GM18520 (cell line): Measurements from ENCODE around the gene CTNNA2.

ENCODE experiments used
- ATAC-seq: cut with Tn5 transposase; IDR thresholded peaks from one replicate; pipeline ENCODE4 v1.9.1; 2021; ENCODE audit not compliant: unreplicated experiment

Gene CTNNA2

DNA sequence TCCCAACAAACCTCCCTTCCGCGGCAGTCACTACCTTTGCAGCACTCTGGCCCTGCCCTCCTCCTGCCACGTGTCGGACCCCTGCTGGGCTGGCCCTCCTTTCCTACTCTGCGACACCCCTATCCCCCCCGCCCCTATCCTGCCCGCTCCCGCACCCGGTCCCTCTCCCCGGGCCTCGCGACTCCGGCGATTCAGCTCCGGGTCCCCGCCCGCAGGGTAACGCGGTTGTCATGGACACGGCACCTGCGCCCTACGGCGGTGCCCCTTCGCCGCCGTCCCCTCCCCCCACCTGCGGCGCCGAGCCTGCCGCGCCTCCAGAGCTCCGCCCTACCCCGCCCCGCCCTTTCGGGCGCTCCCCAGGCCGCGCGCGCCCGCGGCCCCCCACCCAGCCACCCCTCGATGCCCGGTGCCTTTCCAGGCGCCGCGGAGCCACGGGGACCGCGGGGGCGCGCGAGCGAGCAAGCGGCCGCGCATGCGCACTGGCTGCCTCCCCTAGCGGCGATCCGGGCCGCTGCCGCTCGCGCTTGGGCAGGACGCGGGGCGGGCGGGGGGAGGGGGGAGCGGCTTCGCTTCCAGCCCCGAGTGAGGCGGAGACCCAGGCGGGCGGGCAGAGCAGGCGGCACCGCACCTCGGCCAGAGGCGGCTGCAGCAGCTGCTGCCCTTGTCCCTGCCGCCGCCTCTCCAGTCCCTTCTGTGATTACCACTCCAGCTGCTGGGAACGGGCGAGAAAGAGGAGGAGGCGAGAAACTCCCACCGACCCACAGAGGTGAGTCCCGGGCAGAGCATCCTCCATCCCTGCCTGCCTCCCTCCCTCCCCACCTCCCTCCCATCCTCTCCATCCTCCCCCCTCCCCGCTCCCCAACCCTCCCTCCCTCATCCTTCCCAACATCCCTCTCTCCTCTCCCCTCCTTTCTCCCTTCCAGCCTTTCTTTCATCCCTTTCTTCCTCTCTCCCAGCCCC, at the start of gene CTNNA2:
Gene CTNNA2 (plus strand): TSS at position 610 of the 960 bp plus-strand sequence.
- no peak for ATAC-seq

DNA sequence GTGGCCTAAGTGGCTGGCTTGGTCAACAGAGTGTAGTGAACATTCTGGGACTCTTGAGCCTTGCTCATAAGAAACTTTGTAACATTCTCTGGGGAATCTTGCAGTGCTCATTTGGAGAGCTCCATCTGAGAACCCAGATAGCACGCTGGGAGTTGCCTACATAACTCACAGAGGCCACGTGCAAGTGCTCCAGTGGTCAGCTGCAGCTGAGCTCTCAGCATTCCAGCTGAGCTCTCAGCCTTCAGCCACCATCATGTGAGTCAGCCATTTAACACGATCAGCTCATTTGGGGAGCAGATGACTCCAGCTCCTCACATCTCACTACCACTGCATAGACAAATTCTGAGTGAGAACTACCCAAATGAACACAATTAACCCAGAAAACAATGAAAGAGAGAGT, 25.5 kb upstream of the CTNNA2 start:
- no peak for ATAC-seq

DNA sequence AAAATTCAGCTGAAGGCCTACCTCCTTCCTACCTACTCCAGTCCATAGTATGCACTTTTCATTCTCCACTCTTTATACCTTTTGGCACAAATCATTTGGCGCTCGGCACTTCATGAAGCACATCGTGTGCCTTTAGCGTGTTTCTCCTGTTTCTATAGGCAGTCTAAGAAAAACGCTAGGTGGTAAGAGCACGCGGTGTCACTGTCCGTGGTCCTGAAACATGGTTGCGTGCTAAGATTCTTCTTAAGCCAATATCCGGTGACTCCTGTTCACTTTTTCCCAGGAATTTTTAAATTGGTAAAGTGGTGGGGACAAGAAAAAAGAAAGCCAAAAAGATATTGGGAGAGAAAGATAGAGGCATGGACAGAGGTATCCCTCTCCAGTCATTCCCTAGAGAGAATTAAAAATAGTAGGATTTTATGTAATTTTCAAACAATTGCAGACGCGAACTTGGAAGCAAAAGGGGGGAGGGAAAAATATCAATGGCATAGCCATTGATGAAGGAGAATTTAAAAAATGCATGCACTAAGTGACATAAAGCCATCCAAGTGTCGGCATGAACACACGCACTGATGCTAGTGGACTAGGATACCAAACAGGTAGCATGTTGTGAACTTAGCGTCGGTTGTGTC, 1.4 kb upstream of the CTNNA2 start:
- no peak for ATAC-seq

DNA sequence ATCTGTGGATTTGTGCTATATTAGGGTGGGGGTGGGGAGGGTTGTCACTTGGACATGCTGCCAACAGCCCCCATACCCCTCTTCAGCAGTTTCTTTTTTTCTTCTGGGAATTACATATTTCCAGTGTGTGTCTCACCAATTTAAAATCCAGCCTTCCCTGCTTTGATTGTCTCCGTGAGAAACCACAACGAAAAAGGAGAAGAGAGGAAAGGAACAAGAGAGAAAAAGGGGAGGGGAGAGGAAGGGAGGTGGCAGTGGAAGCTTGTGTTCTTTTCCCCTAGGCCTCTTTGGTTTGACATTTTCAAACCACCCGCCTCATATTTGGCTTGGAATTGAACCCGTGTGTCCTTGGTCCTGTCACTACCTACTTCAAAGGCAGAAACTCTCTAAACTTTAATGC, 860 bp downstream of the CTNNA2 start:
- no peak for ATAC-seq

DNA sequence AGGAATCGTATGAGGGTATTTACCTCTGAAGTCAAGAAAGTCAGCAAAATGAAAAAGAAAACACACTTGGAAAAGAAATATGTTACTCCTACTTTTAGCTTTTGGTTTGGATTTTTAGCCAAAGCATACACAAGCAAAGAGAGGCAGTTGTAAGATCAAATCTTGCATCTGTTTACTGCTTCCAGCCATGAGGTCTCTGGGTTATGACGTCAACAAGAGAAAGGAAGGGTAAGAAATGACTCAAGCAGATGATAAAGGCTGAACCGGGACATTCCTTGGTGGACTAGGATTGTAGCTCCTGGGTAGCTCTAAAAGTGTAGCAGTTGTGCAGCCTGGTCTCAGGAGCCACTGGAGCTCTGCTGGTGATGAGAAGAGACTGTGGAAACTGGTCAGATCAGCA, 16.8 kb downstream of the CTNNA2 start:
- ATAC-seq = no peak

DNA sequence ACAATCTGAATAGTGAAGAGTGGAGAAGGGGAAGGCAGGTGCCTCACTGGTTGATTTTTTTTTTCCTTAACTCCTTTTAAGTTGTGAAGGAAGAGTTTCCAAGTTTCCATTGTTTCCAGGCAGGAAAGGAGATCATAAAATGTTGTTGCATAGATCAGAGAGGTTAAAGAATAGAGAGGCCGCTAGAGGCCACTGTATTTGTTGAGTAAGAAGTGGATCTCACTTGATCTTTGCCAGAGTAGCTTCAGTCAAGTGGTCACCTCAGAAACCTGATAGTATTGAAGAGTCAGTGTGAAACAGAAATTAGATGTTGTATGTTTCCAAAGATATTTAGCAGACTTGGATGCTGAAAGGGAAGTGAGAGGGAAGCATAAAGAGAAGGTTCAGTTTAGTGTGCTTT, 17.6 kb downstream of the CTNNA2 start:
- ATAC-seq = no peak

DNA sequence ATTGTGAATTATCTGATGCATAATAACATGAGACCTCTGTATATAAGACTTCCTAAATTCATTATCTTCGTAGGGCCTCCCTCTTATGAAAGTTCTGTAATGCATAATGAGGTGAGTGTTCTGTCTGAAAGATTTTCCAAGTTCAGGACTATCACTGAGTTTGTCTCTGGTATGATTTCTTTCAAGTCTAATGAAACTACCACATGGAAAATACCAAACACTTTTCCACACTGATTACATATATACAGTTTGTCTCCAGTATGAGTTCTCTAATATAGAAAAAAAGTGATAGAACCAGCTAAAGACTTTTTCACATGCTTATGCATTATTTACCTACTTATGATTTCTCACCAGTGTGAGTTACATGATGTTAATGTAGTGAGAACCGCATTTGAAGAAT, 34.7 kb downstream of the CTNNA2 start:
- ATAC-seq = no peak

DNA sequence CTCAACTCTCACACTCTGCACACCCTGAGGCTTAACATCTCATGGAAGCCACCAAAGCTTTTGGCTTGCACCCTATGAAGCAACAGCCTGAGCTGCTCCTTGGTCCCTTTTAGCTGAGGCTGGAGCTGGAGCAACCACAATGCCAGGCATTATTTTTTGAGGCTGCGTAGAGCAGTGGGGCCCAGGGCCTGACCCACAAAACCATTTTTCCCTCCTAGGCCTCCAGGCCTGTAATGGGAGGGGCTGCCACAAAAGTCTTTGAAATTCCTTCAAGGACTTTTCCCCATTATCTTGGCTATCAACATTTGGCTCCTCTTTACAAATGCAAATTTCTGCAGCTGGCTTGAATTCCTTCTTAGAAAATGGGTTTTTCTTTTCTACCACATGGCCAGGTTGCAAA, 39.8 kb downstream of the CTNNA2 start:
- ATAC-seq = no peak

DNA sequence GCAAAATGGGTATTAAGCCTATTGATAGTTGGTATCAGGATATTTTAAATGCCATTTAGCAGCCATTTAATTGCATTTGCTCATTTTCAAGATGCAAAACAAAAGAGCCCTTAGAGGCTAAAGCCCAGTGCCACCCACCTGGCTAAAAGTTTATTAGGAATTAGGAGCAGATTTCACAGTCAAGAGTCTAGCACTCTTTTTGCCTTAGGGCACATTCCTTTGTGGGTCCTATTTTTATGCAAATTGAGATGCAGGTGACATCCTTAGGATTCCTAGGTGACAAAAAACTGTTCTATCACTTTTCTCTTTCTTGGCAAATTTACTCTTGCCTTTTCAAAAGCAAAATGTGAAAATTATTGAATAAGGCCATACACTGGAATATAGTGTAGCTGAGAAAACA, 42.0 kb downstream of the CTNNA2 start:
- ATAC-seq = no peak

DNA sequence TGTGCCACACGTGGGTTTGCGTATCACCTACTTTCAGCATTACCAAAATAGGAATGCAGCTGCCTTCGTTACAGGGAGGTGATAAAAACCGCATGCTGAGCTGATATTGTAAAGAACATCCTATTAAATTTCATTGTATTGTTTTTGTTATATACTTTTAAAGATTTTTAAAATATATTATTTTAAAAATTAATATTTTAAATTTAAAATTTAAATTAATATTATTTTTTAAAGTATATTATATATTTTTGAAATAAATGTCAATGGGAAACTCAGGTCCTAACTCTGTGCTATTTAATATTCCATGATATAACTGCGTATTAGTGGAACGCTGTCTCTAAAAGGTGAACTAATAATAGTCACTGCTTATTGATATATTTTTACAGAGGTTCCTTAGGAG, 51.2 kb downstream of the CTNNA2 start:
- ATAC-seq = no peak

DNA sequence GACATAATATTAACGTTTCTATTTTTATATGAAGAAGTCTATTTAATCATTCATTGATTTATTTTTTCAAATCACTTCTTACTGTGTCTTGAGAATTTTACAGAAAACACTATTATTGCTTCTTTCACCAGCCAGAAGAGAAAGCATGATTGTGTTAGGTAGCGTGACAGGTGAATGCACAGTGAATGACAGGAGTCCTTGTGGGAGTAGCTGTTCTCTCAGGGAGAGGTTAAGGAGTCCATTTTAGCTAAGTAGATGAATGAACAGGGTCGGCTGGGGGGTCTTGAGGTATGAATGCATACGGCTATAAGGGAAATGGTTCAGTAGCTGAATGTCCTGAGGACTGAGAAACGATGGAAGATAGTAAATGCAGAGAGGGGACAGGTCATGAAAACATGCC, 56.2 kb downstream of the CTNNA2 start:
- ATAC-seq = no peak

DNA sequence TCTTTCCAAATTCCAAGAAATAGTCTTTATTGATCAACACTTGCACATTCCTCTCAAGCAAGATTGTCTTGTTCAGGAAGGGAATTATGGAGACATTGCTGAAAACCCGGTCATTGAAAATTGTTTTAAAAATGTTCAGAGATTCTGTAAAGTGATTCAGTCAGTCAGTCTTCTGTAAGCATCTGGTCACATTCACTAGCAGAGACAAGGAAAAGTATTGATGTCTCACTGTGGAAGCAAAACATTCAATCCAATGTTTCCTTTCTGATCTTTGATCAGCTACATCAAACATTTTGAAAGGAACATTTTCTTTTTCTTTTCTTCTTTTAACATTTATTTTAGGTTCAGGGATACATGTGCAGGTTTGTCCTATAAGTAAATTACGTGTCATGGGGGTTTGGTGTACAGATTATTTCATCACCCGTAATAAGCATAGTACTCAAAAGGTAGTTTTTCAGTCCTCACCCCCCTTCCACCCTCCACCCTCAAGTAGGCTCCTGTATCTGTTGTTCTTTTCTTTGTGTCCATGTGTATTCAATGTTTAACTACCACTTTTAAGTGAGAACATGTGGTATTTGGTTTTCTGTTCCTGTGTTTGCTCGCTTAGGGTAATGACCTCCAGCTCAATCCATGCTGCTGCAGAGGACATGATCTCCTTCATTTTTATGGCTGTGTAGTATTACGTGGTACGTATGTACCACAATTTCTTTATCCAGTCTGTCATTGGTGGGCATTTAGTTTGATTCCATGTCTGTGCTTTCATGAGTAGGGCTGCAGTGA, 61.2 kb downstream of the CTNNA2 start:
- no peak for ATAC-seq

DNA sequence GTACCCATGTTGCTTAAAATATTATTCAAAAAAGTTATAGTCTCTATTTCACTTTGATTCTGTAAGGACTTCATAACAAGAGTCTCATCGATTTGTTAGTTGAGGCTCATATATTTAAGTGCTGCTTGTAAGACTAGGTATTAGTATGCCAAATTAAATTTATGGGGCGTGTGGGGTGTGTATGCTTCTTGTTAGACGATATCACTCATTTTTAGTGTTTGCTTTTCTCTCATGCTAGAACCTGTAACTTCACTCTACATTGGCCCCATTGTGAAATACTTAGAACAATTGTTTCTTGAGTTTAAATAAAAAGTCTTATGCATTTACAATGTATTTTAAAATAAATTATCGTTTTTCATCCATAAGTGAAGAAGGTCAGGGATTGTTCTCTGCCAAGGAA, 63.6 kb downstream of the CTNNA2 start:
- ATAC-seq = no peak

DNA sequence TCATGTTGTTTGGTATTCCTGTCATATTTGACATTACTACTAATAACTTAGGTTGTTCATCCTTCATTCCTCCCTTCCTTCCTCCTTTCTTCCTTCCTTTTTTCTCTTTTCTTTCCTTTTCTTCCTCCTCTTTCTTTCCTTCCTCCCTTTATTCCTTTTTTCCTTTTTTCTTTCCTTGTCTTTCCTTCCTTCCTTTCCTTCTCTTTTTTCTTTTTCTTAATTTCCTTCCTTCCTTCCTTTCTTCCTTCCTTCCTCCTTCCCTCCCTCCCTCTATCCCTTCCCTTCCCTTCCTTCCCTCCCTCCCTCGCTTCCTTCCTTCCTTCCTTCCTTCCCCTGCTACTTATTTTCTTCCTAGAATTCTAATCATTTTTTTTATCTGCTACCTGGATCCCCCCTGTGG, 66.1 kb downstream of the CTNNA2 start:
- no peak for ATAC-seq

DNA sequence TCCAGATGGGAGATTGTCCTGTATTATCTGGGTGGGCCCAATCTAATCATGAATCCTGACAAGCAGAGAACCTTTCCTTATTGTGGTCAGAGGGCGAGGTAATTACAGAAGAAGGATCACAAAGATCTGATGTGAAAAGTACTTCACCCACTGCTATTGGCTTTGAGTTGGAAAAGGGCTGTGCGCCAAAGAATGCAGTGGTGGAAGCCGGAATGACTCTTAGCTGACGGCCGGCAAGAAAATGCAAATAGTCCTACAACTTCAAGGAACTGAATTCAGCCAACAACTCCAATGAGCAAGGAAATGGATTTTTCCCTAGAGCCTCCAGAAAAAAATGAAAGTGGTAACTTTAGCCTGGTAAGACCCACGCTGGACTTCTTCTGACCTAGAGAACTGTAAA, 67.3 kb downstream of the CTNNA2 start:
- no peak for ATAC-seq

DNA sequence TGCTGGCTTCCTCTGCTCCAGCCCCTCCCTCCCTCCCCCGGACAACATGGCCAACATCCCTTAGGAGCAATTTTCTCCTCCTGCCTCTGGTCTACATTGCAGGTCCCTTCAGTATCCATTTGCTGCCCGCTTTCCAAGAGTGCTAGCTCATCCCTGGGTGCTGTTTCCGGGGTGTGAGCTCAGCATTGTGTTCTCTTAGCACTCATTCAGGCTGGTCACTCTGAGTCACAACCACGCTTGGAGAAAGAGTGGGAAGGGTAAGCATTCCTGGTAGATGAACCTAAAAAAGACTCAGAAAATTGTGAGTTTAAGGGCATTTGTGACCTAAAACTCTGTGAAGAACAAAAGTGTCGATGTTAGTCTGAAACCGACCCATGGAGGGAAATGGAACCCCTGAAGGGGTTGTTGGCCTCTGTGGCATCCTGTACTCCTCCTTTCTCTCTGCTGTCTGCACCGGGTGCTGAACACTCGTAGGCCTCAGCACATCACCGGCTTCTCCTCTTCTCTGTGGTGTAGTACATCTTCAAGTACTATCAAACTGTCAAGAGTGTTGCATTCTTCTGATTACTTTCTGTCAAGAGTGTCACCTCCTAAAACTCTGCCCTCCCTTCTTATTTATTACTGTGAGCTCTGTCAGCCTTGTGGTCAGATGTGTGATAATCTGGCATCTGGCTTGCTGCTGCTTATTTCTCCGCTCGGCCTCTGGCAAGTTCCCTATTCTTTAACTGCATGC, 73.0 kb downstream of the CTNNA2 start:
- no peak for ATAC-seq

DNA sequence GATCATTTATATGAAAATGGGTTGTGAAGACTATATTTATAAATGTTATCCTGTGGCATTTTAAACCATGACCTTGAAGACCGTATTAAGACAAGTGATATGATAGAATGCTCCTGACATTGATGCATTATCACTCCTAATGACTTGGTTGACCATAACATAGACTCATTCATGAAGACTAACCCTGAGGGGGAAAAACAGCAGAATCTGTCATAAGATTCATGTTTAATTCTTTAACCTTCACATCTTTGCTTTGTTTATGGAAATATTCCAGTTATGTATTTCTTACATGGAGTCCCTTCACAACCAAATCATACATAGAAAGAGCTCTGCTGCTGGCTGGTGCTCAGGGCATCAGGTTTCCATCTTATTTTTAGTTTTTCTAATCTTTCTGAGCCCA, 78.4 kb downstream of the CTNNA2 start:
- ATAC-seq = no peak

DNA sequence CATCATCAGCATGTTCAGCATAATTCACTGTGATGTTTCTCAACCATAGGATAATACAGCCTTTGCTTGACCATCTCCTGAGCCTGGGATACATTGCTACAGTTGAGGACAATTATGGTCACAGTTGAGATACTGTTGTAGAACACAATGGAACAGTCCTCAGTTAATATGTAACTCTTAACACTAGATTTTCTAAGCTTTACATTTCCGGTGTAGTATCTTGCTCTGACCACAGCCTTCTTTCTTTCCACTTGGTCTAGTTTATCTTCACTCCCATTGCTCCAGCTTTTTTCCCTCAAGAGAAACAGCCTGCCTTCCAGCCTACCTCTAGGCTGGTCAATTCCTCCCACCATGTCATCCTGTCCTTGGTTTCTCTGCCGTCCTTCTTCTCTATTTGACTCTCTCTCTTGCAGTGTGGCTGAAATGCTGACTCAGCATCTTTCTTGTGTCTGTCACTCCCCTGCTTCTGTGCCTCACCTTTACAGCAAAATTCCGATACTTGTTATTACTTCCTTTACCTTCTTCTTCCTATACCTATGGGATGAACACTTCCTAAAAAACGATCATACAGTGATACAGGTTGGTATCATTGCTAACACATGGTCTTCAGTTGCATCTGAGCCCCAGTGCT, 80.5 kb downstream of the CTNNA2 start:
- ATAC-seq = no peak

DNA sequence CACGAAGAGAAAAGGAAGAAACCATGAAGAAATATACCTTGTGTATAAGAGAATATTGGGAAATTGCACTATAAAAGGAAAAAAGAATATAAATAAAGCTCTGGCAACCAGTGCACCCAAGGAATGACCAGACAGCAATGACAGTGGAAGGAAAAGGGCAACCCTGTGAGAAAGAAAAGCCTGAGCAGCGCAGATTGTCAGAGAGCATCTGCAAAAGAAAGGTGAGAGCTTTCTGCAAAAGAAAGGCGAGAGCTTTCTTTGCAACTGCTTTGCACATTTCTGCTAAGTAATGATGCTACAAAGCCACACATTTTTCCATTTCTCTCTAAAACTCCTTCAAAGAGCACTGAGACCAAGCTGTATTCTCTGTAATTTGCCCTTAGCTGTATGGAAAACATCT, 83.6 kb downstream of the CTNNA2 start:
- no peak for ATAC-seq

DNA sequence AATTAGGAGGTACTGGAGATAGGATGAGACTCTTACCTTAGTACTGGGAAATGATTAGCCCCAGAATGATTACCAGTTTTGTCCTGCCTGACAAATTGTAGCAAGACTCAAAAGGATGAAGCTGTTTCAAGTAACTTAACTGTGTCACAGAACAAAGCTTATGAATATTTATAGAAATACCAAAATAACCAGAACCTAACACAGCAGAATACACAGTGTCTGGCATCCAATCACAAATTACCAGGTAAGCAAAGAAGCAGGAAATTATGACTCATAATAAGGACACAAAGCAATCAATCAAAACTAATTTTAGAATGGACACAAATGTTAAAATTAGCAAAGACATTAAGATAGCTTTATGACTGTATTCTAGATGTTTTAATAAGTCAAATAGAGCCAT, 91.9 kb downstream of the CTNNA2 start:
- no peak for ATAC-seq
